Vagina (tissue), 2 donors: ENCODE results near the gene CAMK2B. TPM values are rescaled to one million over a fixed set of nuclear protein-coding genes. Genes with fewer than 3 reads are reported as not detected.
A peak's percentile ranks its signal among the peaks of the same experiment; 100 is the strongest.

Experiments used
- DNase-seq, 2 donors: peaks; one replicate each; pipeline ENCODE4 v3.0.0-alpha.2; 2017; ENCODE audit errors: extremely low spot score in 2 of 2
- H3K27ac ChIP-seq: fragments of 200-600 bp; sonication (generic); one replicate; pipeline ENCODE4 v1.5.1; 2019
- H3K27me3 ChIP-seq: fragments of 200-600 bp; sonication (generic); one replicate; pipeline ENCODE4 v1.5.1; 2019
- H3K36me3 ChIP-seq, 2 donors: fragments of 200-600 bp; sonication (generic); one replicate each; pipeline ENCODE4 v1.5.1; 2017 to 2019
- H3K4me1 ChIP-seq: fragments of 200-600 bp; sonication (generic); one replicate; pipeline ENCODE4 v1.5.1; 2019
- H3K4me3 ChIP-seq, 2 donors: fragments of 200-600 bp; sonication (generic); 1 replicate in 1 of 2; 2 replicates in 1 of 2; pipeline ENCODE4 v1.5.1; 2016 to 2019
- H3K9me3 ChIP-seq: fragments of 200-600 bp; sonication (generic); one replicate; pipeline ENCODE4 v1.5.1; 2019
- POLR2A ChIP-seq, 2 donors: fragments of 450-650 bp; IDR thresholded peaks; one replicate each; pipeline ENCODE4 v1.6.1; 2017; ENCODE audit warnings: antibody characterized with exemption in 2 of 2, mild to moderate bottlenecking in 2 of 2, moderate library complexity in 2 of 2
- POLR2AphosphoS5 ChIP-seq, 2 donors: sonication (generic); formaldehyde crosslinking; IDR thresholded peaks; one replicate each; pipeline ENCODE4 v1.9.0; 2017; ENCODE audit warnings: antibody characterized with exemption in 2 of 2, mild to moderate bottlenecking in 2 of 2, low read depth in 1 of 2; ENCODE audit not compliant: insufficient read depth in 1 of 2
- intact Hi-C: fragments of 100-400 bp; cut with DNase I; formaldehyde crosslinking; loops from one replicate; pipeline ENCODE4 v1.15.1; 2023
- total RNA-seq: library from RNA; depleted of rRNA; stranded (reverse); fragments of >200 nt; gene quantifications from one replicate; pipeline ENCODE4 v1.2.3, GENCODE V29; 2016
- TF ChIP-seq, protein P1 (sequence below), 3 experiments: fragments of 450-650 bp in 2 of 3; fragments of 200-600 bp in 1 of 3; sonication (generic) in 1 of 3; IDR thresholded peaks; one replicate each; pipeline ENCODE4 v1.5.1; 2017 to 2019; ENCODE audit warnings: antibody characterized with exemption in 3 of 3, mild to moderate bottlenecking in 2 of 3, moderate library complexity in 2 of 3

Gene CAMK2B
- total RNA-seq, 1 donor from 2014 or later = 3.2 TPM

DNA sequence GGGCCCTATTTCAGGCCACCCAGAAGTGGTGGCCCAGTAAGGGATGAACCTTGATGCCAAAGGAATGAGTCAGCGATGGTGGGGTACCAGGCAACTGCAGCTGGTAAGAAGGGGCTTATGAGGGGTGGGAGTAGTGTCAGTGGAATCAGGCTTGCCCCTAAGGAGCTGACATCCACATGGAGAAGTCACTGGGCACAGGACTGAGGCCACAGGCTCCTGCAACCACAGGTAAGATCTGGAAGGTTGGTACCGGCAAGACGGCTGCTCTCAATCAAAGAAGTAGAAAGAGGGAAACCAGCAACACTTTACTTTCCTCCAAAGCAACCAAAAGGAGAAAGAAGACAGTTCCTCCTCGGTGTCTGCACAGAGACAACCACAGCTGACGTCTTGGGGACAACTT lies 138.7 kb downstream of the CAMK2B start:
- no peak overlapping the region for H3K4me3 ChIP-seq
- TF ChIP-seq POLR2A (IDR thresholded peaks at IDR 0.05) (no peak), POLR2AphosphoS5 (IDR thresholded peaks at IDR 0.05; ENCODE audit: insufficient read depth in 1 of 2, low read depth in 1 of 2) (no peak)
- TF ChIP-seq, protein P1, sequence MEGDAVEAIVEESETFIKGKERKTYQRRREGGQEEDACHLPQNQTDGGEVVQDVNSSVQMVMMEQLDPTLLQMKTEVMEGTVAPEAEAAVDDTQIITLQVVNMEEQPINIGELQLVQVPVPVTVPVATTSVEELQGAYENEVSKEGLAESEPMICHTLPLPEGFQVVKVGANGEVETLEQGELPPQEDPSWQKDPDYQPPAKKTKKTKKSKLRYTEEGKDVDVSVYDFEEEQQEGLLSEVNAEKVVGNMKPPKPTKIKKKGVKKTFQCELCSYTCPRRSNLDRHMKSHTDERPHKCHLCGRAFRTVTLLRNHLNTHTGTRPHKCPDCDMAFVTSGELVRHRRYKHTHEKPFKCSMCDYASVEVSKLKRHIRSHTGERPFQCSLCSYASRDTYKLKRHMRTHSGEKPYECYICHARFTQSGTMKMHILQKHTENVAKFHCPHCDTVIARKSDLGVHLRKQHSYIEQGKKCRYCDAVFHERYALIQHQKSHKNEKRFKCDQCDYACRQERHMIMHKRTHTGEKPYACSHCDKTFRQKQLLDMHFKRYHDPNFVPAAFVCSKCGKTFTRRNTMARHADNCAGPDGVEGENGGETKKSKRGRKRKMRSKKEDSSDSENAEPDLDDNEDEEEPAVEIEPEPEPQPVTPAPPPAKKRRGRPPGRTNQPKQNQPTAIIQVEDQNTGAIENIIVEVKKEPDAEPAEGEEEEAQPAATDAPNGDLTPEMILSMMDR (IDR thresholded peaks at IDR 0.05) = no peak
- no peaks in the 10 kb centered on the region for H3K4me1 ChIP-seq
- no peaks in the 10 kb centered on the region for H3K27me3 ChIP-seq
- no peak overlapping the region for H3K27ac ChIP-seq
- no peaks in the 10 kb centered on the region for H3K9me3 ChIP-seq
- no peak for DNase-seq
- intact Hi-C loops = no loop called here
- no peaks in the 10 kb centered on the region for H3K36me3 ChIP-seq

DNA sequence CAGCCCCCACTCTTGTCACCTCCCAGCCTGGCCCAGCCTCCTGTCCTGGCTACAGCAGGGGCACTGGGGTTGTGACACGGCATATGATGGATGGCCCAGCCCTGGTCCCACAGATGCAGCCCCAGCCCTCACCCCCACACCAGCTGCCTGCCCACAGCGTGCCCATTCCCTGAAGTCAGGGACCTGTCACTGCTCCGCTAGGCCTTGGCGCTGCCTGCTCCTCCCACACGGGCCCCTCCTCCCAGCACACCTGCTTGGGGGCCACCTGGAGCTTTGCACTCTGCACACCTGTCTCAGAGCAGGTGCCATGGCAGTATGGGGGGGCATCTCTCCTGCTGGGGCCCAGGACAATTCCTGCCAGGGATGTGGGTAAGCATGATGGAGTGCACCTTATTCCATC lies 139.7 kb downstream of the CAMK2B start:
- Histone ChIP-seq H3K4me1 (no peaks in the 10 kb centered on the region), H3K27me3 (no peaks in the 10 kb centered on the region)
- DNase-seq = no peak

DNA sequence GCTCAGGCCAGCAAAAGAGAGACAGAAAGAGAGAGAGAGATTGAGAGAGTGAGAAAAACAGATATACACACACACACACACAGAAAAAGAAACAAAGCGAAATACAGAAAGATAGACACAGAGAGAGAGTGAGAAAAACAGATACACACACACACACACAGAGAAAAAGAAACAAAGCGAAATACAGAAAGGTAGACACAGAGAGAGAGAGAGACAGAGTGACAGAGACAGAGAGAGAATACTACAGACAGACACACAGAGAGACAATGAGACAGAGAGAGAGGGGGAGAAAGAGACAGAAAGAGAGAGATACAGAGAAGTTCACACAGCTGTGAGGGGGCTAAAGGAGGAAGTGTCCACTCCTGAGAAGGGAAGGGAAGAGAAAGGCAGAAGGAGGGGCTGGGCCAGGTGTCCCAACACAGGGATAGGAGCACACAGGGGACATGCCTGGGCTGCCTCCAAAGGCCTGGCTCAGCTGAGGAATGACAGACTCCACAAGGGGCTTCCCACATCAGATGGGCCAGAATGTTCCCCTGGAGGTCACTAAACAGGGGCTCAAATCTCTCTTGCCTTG lies 140.4 kb downstream of the CAMK2B start:
- Histone ChIP-seq H3K27me3 (no peaks in the 10 kb centered on the region), H3K9me3 (no peaks in the 10 kb centered on the region), H3K36me3 (no peaks in the 10 kb centered on the region), H3K4me1 (no peaks in the 10 kb centered on the region), H3K27ac (no peak overlapping the region), H3K4me3 (no peak overlapping the region)
- intact Hi-C loops = no loop called here
- DNase-seq = no peak
- TF ChIP-seq, protein P1 (IDR thresholded peaks at IDR 0.05) = no peak
- TF ChIP-seq POLR2A (IDR thresholded peaks at IDR 0.05) = no peak
- no peak for TF ChIP-seq POLR2AphosphoS5 (IDR thresholded peaks at IDR 0.05; ENCODE audit: insufficient read depth in 1 of 2, low read depth in 1 of 2)

More for the DNA sequence above, 139.7 kb downstream of the CAMK2B start:
- intact Hi-C loops = no loop called here
- TF ChIP-seq POLR2AphosphoS5 (IDR thresholded peaks at IDR 0.05; ENCODE audit: insufficient read depth in 1 of 2, low read depth in 1 of 2) = no peak
- TF ChIP-seq POLR2A (IDR thresholded peaks at IDR 0.05) = no peak
- TF ChIP-seq, protein P1 (IDR thresholded peaks at IDR 0.05) = no peak
- Histone ChIP-seq H3K4me3 (no peak overlapping the region), H3K9me3 (no peaks in the 10 kb centered on the region), H3K36me3 (no peaks in the 10 kb centered on the region), H3K27ac (no peak overlapping the region)

DNA sequence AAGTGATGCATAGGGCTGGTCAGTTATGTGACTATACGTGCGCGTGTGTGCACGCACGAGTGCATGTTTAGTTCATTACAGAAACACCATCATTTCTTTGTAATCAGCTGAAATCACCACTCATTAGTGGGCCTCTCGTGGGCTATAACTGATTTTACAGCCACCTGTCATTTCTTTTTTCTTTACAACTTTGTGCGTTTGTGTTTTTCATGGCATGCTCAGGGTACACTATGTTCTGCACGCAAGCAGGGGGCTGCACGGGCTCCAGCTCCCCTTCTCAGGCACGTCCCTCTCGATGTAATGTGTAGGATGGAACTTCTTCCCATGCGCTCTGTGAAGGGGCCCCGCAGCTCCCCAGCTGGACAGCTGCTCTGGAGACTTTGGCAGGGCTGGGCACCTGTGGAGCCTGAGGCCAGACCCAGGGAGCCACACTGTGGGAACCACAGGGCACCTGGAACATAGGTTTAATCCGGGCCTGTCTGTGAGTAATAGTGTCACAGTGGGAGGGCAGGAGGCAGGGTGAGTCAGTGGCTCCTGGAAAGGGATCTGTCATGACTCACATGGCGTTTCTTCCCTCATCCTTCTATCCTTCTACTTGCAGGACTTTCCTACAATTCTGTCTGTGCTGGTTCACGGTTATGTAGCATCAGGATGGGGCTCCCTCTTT lies 141.1 kb downstream of the CAMK2B start:
- DNase-seq = no peak
- Histone ChIP-seq H3K27ac (no peak overlapping the region), H3K4me1 (no peaks in the 10 kb centered on the region), H3K36me3 (no peaks in the 10 kb centered on the region), H3K4me3 (no peak overlapping the region), H3K9me3 (no peaks in the 10 kb centered on the region), H3K27me3 (no peaks in the 10 kb centered on the region)
- intact Hi-C loops = no loop called here
- TF ChIP-seq POLR2AphosphoS5 (IDR thresholded peaks at IDR 0.05; ENCODE audit: insufficient read depth in 1 of 2, low read depth in 1 of 2) = peak in 1 of 2 donors; percentile 64
- TF ChIP-seq, protein P1 (IDR thresholded peaks at IDR 0.05) = no peak

DNA sequence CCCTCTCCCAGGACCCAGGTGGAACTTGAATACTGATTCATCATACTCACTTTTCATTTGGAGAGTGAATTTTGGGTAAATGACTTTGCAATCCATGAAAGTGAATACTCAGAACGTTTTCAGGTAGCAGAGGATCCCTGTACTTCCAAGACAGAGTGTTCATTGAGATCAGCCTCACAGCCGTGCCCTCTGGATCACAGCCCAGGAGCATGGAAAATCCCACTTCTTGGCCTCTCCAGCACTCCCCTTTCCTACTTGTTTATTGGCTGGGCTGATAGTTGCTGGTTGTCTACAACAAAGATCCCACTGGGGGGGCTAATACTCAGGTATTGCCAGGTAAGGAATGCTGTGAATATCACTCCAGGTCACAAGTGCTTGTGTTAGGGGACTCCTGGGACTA lies 142.0 kb downstream of the CAMK2B start:
- no peak overlapping the region for H3K4me3 ChIP-seq
- H3K27ac ChIP-seq = no peak overlapping the region
- intact Hi-C loops = no loop called here
- DNase-seq = no peak
- no peaks in the 10 kb centered on the region for H3K27me3 ChIP-seq
- H3K4me1 ChIP-seq = no peaks in the 10 kb centered on the region
- no peaks in the 10 kb centered on the region for H3K9me3 ChIP-seq
- TF ChIP-seq POLR2A (IDR thresholded peaks at IDR 0.05) (no peak), POLR2AphosphoS5 (IDR thresholded peaks at IDR 0.05; ENCODE audit: insufficient read depth in 1 of 2, low read depth in 1 of 2) (no peak)
- TF ChIP-seq, protein P1 (IDR thresholded peaks at IDR 0.05) = no peak
- H3K36me3 ChIP-seq = no peaks in the 10 kb centered on the region
